Endodermal cell (in vitro differentiated cells): Measurements from ENCODE around the gene RASSF8. TPM values are rescaled to one million over a fixed set of nuclear protein-coding genes. Genes with fewer than 3 reads are reported as not detected.

ENCODE experiments used
- DNase-seq: peaks from one replicate; pipeline ENCODE4 v3.0.0-alpha.2; 2017
- H3K27ac ChIP-seq: 2 replicates; pipeline ENCODE4 v1.5.1; 2013; ENCODE audit warnings: mild to moderate bottlenecking, low read depth, low read length, moderate library complexity
- H3K27me3 ChIP-seq: 2 replicates; pipeline ENCODE4 v1.6.1; 2013; ENCODE audit warnings: mild to moderate bottlenecking, low read length, moderate library complexity; ENCODE audit not compliant: insufficient read depth, control insufficient read depth, poor library complexity, severe bottlenecking
- H3K36me3 ChIP-seq: 2 replicates; pipeline ENCODE4 v1.7.0; 2013; ENCODE audit warnings: mild to moderate bottlenecking, low read length, moderate library complexity; ENCODE audit not compliant: control insufficient read depth, insufficient read depth
- H3K4me1 ChIP-seq: one replicate; pipeline ENCODE4 v1.7.0; 2013; ENCODE audit warnings: low read length; ENCODE audit not compliant: control insufficient read depth, insufficient read depth
- H3K4me3 ChIP-seq: 2 replicates; pipeline ENCODE4 v1.5.1; 2013; ENCODE audit warnings: mild to moderate bottlenecking, low read length, moderate library complexity
- H3K9ac ChIP-seq: 2 replicates; pipeline ENCODE4 v1.6.1; 2013; ENCODE audit warnings: mild to moderate bottlenecking, low read length, moderate library complexity; ENCODE audit not compliant: poor library complexity, severe bottlenecking; ENCODE audit errors: extremely low read depth
- H3K9me3 ChIP-seq: 2 replicates; pipeline ENCODE4 v1.6.1; 2013; ENCODE audit warnings: mild to moderate bottlenecking, low read length, moderate library complexity; ENCODE audit not compliant: control insufficient read depth
- H3K27ac Mint-ChIP-seq: 2 replicates; pipeline ENCODE4 v1.8.0; 2020; ENCODE audit warnings: mixed read lengths
- H3K27me3 Mint-ChIP-seq: 2 replicates; pipeline ENCODE4 v1.8.0; 2021; ENCODE audit warnings: mild to moderate bottlenecking, mixed read lengths; ENCODE audit not compliant: insufficient read depth
- H3K36me3 Mint-ChIP-seq: 2 replicates; pipeline ENCODE4 v1.8.0; 2020; ENCODE audit warnings: low read depth, mixed read lengths
- H3K4me1 Mint-ChIP-seq: 2 replicates; pipeline ENCODE4 v1.8.0; 2020; ENCODE audit warnings: mixed read lengths
- H3K4me3 Mint-ChIP-seq: 2 replicates; pipeline ENCODE4 v1.8.0; 2020; ENCODE audit warnings: mild to moderate bottlenecking, moderate library complexity, mixed read lengths
- H3K9me3 Mint-ChIP-seq: 2 replicates; pipeline ENCODE4 v1.8.0; 2020; ENCODE audit warnings: mild to moderate bottlenecking, mixed read lengths
- WGBS, 2 experiments: methylation state at CpG; one replicate each; pipeline versions ENCODE4 v1.1.5 to v1.1.7; 2013; ENCODE audit warnings: missing lambda C conversion rate in 2 of 2, mixed read lengths in 1 of 2; ENCODE audit not compliant: insufficient coverage in 1 of 2, insufficient read length in 1 of 2; 5-methylcytosine and 5-hydroxymethylcytosine counted together
- total RNA-seq, 2 donors: library from RNA; stranded (reverse); fragmentation: NEBNext Ultra II Directional in 1 of 2; extraction: Animal tissue kit (Norgen Biotek cat#: 25700) in 1 of 2; gene quantifications; 2 replicates in 1 of 2; 3 replicates in 1 of 2; pipeline ENCODE4 v1.2.1, GENCODE V29; 2021
- TF ChIP-seq, protein P1 (sequence below): fragments of 200-600 bp; sonication (generic); conservative IDR thresholded peaks from 2 replicates; pipeline ENCODE4 v1.5.0; 2021; ENCODE audit warnings: antibody characterized with exemption, mild to moderate bottlenecking

Gene RASSF8
- total RNA-seq, 2 donors from 2014 or later: 87.0 to 183 TPM

DNA sequence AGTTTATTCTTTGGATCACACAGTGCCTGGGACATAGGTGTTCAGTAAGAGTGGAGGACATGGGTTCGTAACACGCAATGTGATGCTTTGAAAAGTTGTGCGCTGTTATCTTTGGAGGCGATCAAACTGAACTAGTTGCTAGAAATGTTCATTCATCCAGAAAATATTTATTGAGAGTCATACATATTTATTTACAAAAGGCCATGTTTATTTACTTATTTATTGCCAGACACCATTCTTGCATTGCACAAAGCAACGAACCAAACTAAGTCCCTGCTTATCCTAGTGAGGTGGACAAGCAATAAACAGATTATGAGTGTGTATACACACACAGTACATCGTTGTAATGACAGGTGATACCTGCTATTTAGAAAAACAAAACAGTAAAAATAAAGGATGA lies 153.8 kb downstream of the RASSF8 start:
- peaks cover 13% of the 10 kb centered on the region for H3K4me1 ChIP-seq
- H3K4me3 ChIP-seq: peak overlapping the region; percentile 77
- Mint-ChIP-seq H3K27me3 (peaks cover 15% of the 10 kb centered on the region), H3K27ac (no peak overlapping the region), H3K4me1 (peaks cover 63% of the 10 kb centered on the region), H3K9me3 (no peaks in the 10 kb centered on the region), H3K36me3 (no peaks in the 10 kb centered on the region), H3K4me3 (peak overlapping the region; percentile 57)
- peak; percentile 32 for DNase-seq
- H3K27me3 ChIP-seq: peaks cover 10% of the 10 kb centered on the region
- TF ChIP-seq, protein P1, sequence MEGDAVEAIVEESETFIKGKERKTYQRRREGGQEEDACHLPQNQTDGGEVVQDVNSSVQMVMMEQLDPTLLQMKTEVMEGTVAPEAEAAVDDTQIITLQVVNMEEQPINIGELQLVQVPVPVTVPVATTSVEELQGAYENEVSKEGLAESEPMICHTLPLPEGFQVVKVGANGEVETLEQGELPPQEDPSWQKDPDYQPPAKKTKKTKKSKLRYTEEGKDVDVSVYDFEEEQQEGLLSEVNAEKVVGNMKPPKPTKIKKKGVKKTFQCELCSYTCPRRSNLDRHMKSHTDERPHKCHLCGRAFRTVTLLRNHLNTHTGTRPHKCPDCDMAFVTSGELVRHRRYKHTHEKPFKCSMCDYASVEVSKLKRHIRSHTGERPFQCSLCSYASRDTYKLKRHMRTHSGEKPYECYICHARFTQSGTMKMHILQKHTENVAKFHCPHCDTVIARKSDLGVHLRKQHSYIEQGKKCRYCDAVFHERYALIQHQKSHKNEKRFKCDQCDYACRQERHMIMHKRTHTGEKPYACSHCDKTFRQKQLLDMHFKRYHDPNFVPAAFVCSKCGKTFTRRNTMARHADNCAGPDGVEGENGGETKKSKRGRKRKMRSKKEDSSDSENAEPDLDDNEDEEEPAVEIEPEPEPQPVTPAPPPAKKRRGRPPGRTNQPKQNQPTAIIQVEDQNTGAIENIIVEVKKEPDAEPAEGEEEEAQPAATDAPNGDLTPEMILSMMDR: no peak
- 78 to 85% methylated on average over 4 to 6 of the region's 6 CpGs for WGBS, 2 experiments
- H3K9me3 ChIP-seq: no peaks in the 10 kb centered on the region
- no peaks in the 10 kb centered on the region for H3K36me3 ChIP-seq
- no peak overlapping the region for H3K9ac ChIP-seq
- no peak overlapping the region for H3K27ac ChIP-seq

DNA sequence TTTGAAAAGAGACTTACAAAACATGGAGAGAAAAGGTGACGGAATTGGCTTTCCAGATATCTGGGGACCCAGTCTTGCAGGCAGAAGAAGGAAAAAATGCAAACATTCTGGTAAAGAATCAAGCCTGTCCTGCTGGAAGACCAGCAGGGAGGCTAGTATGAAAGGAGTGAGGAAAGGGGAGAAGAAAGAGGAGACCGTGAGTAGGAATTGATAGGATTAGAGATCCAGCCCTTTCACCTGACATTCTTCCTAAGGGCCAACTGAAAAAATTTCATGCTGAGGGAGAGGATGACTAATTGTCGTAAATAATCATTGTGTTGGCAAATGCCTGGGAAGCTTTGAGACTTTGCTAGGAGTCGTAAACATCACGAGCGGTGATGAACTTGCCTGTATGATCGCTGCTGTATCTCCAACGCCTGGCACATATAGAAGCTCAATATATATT lies 154.2 kb downstream of the RASSF8 start:
- Mint-ChIP-seq H3K36me3 (no peaks in the 10 kb centered on the region), H3K27ac (peak overlapping the region; percentile 58), H3K4me3 (peak overlapping the region; percentile 57), H3K9me3 (no peaks in the 10 kb centered on the region), H3K27me3 (peaks cover 18% of the 10 kb centered on the region), H3K4me1 (peaks cover 66% of the 10 kb centered on the region)
- TF ChIP-seq, protein P1: no peak
- peak; percentile 84 for DNase-seq
- no peaks in the 10 kb centered on the region for H3K9me3 ChIP-seq
- H3K36me3 ChIP-seq: no peaks in the 10 kb centered on the region
- peak overlapping the region; percentile 77 for H3K4me3 ChIP-seq
- 5 to 10% methylated on average over 7 to 8 of the region's 8 CpGs for whole genome bisulfite sequencing, 2 experiments
- H3K4me1 ChIP-seq: peaks cover 13% of the 10 kb centered on the region
- H3K27ac ChIP-seq: no peak overlapping the region
- H3K9ac ChIP-seq: no peak overlapping the region
- H3K27me3 ChIP-seq: peaks cover 10% of the 10 kb centered on the region

DNA sequence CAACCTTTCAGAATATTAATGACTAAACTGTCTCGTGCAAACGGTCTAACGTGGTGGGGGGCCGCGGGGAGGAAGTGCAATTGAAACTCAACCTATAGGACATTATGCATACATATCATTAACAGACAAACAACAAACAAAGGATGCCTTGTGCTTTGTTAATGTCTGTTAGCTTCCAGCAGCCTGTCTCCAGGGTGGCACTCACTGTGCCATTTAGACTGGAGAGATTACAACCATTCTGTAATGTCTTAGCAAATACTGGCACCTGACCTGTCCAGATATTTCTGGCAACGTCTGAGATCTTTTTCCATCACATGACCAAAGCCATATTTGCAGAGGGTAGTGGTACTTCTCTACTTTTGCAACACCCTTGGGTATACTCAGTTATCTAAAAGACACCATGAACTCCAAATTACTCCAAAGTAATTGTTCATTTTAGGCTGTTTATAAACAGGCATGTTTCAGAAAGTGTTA lies 154.7 kb downstream of the RASSF8 start:
- 0 to 1% methylated on average over 1 to 6 of the region's 6 CpGs for WGBS, 2 experiments
- peak overlapping the region; percentile 87 for H3K27ac Mint-ChIP-seq
- Histone ChIP-seq H3K4me3 (peak overlapping the region; percentile 77), H3K36me3 (no peaks in the 10 kb centered on the region), H3K9ac (no peak overlapping the region), H3K27me3 (peaks cover 10% of the 10 kb centered on the region), H3K9me3 (no peaks in the 10 kb centered on the region), H3K4me1 (peaks cover 13% of the 10 kb centered on the region), H3K27ac (no peak overlapping the region)
- H3K4me3 Mint-ChIP-seq: peak overlapping the region; percentile 57
- TF ChIP-seq, protein P1: no peak
- DNase-seq: no peak
- H3K9me3 Mint-ChIP-seq: no peaks in the 10 kb centered on the region
- H3K27me3 Mint-ChIP-seq: peaks cover 20% of the 10 kb centered on the region
- H3K4me1 Mint-ChIP-seq: peaks cover 66% of the 10 kb centered on the region
- no peaks in the 10 kb centered on the region for H3K36me3 Mint-ChIP-seq
